ENCODE measurements around the gene LIME1.

DNA sequence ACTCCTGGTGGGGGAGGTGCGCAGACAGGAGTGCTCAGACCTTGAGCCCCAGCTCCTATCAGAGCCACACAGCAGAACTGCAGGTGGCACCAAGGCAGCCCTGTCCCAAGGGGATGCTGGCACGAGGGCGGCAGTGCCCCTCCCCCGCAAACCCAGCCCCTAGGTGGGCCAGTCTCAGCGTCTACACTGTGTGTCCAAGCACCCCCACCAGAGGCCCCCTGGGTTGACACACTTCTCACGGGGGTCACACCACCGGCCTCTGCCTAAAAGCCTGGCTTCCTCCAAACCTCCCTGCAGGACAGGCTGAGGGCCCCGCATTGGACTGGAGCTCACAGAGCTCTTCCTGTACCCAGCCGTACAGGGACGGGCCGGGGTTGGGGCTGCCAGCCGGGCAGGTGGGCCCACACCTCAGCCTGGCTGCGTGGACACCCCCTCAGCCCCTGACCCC, 11.2 kb downstream of the LIME1 start:
- TF ChIP-seq POLR2A (IDR thresholded peaks at IDR 0.05): no peak
- TF ChIP-seq, protein P1, sequence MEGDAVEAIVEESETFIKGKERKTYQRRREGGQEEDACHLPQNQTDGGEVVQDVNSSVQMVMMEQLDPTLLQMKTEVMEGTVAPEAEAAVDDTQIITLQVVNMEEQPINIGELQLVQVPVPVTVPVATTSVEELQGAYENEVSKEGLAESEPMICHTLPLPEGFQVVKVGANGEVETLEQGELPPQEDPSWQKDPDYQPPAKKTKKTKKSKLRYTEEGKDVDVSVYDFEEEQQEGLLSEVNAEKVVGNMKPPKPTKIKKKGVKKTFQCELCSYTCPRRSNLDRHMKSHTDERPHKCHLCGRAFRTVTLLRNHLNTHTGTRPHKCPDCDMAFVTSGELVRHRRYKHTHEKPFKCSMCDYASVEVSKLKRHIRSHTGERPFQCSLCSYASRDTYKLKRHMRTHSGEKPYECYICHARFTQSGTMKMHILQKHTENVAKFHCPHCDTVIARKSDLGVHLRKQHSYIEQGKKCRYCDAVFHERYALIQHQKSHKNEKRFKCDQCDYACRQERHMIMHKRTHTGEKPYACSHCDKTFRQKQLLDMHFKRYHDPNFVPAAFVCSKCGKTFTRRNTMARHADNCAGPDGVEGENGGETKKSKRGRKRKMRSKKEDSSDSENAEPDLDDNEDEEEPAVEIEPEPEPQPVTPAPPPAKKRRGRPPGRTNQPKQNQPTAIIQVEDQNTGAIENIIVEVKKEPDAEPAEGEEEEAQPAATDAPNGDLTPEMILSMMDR (IDR thresholded peaks at IDR 0.05): no peak
